Activated gamma-delta T cell treated with anti-CD3 and anti-CD28 coated beads, Interleukin-2, amount 50 U/mL, for 16 hours (primary cell): ENCODE results near the gene LMTK3.
"Not testable (repeated sequence)": the region's sequence is repeated elsewhere in the genome, so short reads cannot be mapped to it uniquely, and the experiment has no call there.

Source experiments
- DNase-seq: peaks from one replicate; pipeline ENCODE4 v3.0.0-alpha.2; 2020; ENCODE audit warnings: low read depth

The LMTK3 gene

DNA sequence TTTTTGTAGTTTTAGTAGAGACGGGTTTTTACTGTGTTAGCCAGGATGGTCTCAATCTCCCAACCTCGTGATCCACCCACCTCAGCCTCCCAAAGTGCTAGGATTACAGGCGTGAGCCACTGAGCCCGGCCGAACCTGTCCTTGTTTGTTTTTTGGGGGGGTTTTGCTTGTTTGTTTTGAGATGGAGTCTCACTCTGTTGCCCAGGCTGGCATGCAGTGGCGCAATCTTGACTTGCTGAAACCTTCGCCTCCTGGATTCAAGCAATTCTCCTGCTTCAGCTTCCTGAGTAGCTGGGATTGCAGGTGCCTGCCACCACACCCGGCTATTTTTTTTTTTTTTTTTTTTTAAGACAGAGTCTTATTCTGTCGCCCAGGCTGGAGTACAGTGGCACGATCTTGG is 24.9 kb downstream of the LMTK3 start:
- DNase-seq = not testable (repeated sequence)

DNA sequence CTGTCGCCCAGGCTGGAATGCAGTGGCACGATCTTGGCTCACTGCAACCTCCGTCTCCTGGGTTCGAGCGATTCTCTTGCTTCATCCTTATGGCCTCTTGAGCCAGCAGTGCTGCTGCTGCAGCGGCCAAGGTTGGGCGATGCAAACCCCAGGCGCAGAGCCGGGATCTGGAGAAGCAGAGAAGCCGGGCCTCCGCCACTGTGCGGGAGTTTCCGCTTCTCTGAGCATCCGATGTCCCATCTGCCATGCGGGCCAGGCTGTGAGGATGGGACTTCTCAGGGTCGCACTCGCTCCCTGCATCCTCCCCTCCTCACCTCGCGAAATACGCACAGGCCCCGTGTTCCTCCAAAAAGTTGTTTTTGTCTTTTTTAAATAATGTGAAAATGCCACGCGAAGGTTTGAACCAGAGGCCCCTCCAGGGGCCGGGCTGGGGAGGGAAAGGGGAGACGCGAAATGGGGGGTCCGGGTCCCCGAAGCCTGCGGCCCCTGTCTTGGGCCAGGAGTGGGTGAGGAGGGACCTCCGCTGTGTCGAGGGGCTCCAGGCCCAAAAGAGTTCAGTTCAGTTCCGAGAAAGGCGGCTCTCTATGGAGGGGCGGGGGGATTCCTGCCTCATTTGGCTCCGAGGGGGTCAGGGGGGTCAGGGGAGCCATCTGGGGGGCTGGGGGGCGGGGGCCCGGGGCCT is 26.6 kb downstream of the LMTK3 start:
- no peak for DNase-seq

DNA sequence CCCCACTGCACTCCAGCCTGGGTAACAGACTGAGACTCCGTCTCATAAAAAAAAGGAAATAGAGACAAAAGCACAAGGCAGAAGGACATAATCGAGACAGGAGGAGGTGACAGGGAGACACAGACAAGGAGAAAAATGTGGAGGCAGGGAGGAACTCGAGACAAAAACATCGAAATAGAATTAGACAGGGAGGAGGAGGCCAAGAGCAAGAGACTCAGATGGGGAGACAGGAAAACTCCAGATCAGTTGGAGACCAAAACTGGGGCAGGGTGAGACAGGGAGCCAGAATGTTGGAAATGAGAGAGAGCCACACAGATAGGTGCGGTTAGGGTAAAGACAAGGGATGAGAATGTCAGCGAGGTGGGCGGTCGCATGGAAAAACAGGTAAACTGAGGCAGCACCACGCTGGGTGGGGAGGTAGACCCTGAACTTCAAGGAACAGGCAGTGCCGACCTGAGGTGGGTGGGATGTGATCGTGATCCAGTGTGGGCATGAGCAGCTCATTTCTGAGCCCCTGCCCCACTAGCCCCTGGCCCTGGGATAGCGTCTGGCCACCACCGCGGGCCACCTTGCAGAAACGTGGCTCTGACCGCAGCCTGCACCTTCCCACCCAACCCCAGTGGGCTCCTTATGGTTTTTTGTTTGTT is 27.3 kb downstream of the LMTK3 start:
- DNase-seq = no peak

DNA sequence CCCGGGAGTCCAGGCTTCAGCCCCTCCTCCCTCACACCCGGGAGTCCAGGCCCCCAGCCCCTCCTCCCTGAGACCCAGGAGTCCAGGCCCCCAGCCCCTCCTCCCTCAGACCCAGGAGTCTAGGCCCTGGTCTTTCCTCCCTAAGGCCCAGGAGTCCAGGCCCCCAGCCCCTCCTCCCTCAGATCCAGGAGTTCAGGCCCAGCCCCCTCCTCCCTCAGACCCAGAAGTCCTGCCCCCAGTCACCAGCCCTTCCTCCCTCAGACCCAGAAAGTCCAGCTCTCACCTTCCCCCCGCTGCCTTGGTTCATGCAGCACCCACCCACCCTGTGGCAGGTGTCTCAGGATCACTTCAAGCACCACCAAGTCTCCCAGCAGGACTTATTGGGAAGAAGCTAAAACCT is 28.3 kb downstream of the LMTK3 start:
- DNase-seq = no peak

DNA sequence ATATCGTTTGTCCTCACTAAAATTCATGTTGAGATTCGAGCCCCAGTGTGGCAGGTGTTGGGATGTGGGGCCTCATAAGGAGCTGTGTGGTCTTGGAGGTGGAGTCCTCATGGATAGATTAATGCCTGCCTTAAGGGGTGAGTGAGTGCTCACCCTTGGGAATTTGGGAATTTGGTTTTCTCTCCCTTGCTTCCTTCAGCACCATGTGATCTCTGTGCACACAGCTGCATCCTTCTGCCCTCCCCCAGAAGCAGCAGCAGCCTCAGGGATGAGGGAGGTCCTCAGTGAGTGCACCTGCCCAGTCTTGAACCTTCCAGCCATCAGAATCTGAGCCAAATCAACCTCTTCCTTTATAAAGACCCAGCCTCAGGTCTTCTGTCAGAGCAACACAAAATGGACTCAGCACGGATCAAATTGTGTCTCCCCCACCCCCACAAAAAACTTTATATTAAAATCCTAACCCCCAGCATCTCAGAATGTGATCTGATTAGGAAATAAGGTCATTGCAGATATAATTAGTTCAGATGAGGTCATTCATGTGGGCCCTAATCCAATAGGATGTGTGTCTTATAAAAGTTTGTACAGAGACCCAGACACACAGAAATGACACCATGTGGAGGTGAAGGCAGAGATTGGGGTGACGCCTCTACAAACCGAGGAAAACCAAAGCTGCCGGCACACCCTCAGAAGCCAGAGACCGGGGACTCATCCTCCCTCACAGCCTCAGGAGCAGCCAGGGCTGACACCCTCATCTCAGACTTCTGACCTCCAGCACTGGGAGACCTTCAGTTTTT is 29.6 kb downstream of the LMTK3 start:
- no peak for DNase-seq

DNA sequence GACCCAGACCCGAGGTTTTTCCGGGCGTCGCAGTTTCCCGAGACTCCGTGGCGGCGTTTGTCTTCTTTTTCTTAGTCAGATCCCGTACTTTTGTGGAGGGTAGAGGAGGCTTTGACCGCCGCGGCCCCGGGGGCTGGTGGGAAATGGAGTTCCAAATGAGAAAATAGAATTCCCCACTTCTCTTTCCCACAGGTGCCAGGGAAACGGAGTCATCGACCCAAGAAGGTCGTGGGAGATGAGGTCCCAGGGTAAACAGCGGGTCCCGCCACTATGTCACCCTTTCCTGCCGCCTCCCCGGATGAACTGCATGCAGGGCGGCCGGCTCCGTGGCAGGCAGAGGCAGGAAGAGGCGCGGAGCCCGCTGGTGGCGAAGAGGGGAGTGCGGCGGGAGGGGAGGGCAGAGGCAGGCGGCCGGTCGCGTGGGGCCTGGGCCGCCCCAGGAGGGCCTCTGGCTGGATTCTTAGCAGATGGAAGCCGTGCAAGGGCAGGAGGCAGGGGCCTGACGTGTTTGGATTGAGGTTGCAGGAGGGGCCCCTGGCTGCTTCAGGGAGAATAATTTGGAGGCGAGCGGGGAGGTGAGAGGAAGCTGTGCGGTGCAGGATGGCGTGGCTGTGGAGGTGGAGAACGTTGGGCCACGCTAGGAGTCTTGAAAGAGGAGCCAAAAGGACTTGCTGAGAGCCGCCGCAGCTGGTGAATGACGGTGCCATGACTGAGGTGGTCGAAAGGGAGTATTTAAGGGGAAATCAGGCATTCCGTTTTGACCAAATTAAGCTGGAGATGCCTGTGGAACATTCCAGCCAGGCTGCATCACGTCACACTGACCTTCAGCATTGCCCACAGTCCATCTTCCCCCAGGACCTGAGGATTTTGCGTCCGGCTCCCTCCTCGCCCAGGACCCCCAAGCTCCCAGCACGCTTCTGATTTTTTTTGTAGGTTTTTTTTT is 30.8 kb downstream of the LMTK3 start:
- DNase-seq = peak; percentile 31

DNA sequence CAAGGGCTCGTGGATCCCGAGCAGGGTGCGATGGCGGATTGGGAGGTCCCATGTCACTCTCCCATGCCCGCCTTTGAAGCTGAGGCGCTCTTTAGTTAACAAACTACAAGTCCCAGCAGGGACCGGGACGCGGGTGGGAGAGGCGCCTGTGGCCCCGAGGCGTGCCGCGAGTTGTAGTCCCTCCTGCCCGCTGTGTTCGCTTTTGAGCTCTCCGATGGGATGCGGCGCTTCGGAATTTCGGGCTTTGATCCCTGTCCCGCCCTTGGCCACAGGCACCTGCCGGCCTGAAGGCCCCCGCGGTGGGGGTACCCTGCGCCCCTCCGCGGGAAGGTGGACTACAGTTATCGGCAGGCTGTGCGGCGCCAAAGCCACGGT is 31.5 kb downstream of the LMTK3 start:
- peak; percentile 21 for DNase-seq

DNA sequence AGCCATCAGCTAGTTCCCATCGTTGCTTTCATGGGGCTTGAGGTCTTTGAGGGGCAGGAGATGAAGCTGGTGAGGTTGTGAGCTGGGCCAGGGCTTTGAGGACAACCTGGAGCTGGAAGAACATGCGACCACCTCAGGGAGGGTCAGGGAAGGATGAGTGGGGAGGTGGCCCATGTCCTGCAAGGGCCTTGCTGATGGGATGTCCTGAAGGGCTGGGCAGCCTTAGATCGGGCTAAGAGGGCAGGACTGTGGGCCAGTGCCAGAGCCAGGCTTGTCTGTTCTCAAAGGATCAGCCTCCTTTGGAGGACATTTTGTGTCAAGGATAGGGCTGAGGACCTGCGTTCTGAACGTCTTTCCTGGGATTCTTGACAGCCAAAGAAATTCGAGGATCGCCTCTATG is 31.9 kb downstream of the LMTK3 start:
- no peak for DNase-seq

DNA sequence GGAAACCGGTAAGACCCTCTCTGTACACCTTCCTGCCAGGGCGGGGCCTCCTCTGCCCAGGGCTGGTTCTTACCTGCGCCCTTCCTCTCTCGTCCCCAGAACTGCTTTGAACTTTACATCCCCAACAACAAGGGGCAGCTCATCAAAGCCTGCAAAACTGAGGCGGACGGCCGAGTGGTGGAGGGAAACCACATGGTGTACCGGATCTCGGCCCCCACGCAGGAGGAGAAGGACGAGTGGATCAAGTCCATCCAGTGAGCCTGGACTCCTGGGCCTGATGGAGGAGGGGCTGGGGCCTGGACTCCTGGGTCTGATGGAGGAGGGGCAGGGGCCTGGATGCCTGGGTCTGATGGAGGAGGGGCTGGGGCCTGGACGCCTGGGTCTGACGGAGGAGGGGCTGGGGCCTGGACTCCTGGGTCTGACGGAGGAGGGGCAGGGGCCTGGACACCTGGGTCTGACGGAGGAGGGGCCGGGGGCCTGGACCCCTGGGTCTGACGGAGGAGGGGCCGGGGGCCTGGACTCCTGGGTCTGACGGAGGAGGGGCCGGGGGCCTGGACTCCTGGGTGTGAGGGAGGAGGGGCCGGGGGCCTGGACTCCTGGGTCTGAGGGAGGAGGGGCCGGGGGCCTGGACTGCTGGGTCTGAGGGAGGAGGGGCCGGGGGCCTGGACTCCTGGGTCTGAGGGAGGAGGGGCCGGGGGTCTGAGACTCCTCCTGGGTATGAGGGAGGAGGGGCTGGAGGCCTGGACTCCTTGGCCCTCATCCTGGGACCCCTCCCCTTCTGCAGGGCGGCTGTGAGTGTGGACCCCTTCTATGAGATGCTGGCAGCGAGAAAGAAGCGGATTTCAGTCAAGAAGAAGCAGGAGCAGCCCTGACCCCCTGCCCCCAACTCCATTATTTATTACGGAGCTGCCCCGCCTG is 33.0 kb downstream of the LMTK3 start:
- no peak for DNase-seq

DNA sequence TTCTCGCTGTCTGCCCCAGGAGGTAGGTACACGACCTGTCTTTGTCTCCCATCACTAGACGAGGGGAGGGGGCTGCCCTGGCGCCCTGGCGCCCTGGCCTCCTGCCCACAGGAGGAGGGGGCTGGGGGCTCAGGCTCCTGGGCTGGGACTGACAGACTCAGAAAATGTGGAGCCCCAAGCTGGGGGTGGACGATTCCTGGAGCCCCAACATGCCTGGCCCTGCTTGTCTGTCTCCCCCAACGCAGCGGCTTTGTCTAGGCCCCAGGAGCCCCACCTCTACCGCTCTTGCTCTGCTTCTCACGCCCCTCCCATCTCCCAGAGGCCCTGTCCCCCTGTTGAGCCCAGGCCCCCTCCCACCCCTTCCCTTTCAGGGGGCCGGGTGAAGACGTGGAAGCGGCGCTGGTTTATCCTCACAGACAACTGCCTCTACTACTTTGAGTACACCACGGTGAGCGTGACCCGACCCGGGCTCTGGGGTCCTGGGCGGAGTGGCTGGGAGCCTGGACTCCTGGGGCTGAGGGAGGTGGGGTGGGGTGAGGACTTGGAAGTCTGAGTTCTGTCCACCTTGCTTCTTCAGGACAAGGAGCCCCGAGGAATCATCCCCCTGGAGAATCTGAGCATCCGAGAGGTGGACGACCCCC is 33.8 kb downstream of the LMTK3 start:
- no peak for DNase-seq

DNA sequence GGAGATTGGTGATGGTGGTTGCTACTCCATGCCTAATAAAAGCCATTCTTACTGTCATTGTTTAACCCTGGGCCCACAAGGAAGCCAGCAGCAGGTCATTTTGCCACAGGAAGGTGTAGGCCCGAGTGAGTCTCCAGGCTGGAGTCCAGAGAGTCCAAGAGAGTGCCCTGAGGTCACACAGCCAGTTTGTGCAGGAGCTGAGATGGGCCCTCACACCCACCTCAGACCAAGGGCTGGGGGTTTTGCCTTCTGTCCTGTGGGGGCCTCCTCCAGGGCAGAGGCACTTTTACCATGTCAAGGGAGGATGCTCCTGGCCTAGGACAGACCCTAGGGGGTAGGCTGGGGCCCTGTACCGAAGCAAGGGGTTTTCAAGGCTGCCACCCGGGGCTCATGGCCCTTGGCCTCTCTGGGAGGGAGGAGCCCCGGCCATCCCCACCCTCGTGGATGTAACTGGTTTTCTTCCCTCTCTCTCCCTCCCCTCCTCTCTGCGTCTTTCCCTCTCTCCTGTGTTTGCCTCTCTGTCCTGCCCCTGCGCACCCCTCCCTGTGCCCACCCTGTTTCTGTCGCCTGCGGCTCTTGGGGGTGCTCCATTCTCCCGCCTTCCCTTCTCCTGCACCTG is 34.5 kb downstream of the LMTK3 start:
- DNase-seq = no peak

DNA sequence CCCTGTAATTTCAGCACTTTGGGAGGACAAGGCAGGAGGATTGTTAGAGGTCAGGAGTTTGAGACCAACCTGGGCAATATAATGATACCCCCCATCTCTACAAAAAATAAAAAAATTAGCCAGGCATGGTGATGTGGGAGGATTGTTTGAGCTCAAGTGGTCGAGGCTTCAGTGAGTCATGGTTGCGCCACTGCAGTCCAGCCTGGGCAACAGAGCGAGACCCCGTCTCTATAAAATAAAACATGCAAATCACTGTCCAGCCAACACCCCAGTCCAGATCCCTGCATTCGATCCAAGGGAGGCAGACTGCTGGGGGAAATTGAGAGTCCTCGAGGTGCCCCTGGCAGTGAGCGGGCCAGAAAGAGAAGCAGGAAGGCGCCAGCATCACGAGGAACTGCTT is 35.5 kb downstream of the LMTK3 start:
- DNase-seq = no peak

DNA sequence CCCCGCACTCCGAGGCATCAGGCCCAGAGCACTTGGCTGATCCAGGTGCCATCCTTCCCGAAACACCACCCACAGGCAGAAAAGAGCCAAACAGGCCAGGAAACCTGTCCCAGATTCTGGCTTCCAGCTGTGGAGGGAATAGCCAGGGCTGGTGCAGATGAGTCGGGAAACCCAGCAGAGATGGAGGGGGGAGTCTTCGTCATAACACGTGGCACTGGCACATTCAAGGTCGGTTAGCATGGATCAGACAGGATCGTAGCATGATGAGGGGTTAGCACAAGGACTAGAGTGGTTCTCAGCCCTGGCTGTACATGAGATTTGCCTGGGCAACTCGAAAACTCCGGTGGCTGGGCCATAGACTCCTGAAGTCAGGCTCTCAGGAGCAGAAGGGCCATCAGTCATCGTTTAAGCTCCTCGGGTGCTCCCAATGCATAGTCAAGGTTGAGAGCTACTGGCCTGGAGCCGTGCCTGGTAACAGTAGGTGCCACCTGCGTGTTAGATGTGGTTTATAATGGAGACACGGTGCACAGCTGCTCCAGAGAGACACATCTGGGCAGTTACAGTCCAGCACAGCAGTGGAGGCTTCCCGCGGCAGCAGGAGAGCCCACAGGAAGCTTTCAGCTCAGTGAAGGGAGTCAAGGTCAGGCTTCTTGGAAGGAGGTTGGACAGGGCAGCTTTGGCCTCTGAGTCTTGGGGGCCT is 36.1 kb downstream of the LMTK3 start:
- DNase-seq = no peak

DNA sequence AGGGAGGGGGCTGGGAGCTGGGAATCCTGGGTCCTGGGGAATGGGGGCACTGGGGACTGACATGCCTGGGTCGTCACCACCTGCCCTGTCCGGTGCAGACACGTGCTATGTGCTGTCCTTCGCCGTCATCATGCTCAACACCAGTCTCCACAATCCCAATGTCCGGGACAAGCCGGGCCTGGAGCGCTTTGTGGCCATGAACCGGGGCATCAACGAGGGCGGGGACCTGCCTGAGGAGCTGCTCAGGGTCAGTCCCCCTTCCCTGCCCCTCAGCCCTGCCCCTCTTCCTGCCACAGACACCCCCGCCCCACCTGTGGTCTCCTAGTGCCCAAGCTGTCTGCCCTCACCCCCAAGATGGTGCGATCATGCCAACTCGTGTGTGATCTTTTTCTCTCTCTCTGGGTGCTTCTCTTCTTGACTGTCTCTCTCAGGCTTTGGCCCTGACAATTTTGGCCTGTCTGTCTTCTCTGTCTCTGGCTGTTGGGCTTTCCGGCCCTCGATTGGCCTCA is 37.5 kb downstream of the LMTK3 start:
- no peak for DNase-seq

DNA sequence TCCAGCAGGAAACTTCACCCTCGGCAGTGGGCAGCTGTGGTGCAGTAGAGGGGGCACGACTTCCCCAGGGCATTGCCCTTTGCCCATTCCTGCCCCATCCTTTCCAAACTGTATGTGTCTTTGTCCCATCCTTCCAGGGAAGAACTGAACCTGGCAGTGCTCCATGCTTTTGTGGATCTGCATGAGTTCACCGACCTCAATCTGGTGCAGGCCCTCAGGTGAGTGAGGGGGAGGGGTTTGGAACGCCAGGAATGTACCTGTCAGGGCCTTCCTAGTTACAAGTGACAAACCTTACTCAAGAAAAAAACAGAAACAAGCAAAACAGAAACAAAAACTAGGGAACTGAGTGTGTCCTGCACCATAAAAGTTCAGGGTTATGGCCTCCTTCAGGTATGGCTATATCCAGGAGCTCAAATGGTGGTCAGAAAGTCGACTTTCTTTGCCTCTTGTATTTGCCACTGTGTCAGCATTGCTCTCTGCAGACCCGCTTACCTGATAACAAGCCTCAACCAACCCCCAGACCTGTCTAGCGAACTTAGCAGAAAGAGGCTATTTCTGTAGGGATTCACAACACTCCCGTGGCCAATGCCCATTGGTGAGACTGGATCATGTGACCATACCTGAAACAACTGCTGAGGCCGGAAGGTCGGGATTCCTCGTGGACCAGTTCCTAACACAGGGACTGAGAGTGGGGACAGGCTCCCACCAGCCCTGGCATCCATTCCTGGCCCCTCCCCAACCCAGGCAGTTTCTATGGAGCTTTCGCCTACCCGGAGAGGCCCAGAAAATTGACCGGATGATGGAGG is 38.3 kb downstream of the LMTK3 start:
- no peak for DNase-seq

DNA sequence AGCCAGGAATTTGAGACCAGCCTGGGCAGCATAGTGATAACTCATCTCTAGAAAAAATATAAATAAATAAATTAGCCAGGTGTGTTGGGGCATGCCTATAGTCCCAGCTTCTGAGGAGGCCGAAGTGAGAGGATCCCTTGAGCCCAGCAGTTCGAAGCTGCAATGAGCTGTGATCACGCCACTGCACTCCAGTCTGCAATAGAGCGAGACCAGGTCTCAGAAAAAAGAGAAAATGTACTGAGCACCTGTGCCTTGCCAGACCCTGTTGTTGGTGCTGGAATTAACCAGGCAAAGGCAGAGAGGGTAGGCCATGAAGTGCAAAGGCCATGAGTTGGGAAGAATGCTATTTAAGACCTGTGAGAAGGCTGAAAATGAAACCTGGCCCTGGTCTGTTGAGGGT is 39.8 kb downstream of the LMTK3 start:
- no peak for DNase-seq

DNA sequence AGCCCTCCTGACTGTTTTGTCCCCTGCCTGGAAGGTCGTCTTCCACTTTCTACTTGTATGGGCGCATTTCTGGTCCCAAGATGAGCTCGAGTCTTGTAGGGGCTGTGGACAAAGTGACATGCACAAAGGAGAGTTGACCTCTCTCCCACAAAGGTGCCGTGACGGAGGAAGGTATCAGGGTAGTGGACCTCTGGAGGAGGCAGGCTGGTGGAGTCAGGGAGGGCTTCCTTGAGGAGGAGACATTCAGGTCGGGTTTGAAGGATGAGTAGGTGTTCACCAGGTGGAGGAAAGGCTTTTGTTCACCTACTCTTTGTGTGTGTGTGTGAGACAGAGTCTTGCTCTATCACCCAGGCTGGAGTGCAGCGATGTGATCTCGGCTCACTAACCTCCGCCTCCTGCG is 40.8 kb downstream of the LMTK3 start:
- no peak for DNase-seq

DNA sequence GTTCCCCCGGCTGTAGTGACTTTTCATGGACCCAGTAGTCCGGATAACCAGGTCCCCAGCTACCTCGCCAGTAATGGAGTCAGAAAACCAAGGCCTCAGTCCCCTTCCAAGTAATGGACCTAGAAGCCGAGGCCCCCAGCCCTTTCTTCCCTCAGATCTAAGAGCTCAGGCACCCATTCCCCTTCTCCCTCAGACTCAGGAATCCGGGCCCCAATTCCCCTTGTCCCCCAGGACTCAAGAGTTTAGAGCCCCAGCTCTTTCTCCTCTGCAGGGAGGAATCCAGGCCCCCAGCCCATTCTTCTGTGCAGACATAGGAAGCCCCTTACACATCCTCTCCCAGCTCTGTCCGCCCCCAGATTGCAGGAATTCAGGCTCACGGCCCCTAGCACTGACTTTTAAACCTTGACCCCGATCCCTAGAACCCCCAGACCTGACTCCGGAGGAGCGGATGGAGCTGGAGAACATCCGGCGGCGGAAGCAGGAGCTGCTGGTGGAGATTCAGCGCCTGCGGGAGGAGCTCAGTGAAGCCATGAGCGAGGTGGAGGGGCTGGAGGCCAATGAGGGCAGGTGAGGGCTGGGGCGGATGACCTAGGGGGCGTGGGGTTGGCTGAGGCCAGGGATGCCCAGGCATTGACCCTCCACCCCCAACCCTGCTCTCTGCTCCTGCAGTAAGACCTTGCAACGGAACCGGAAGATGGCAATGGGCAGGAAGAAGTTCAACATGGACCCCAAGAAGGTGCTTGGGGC is 41.5 kb downstream of the LMTK3 start:
- DNase-seq = no peak
